ENCODE results near the gene ZBTB7B. TPM values are rescaled to one million over a fixed set of nuclear protein-coding genes. Genes with fewer than 3 reads are reported as not detected.

ZBTB7B gene
- total and polyA plus RNA-seq, 9 of the 15 experiments (the other 6 are each of a cell fraction or from before 2014, with no cell fraction given), result 0.04 to 46.5 (median 15.2) TPM

- TF ChIP-seq CTCF (IDR thresholded peaks at IDR 0.05 in 2 of 3, conservative IDR thresholded peaks at IDR 0.05 in 1 of 3; ENCODE audit: insufficient read depth in 2 of 3, low read depth in 1 of 3, low read length in 3 of 3) (peak in 1 of 3 experiments; percentile 18; a peak in 3 of 6 replicates), ZNF586 (CRISPR knock-in tag; conservative IDR thresholded peaks at IDR 0.05) (0 out of 2 replicates have a peak, but pooled peaks have one; percentile 10), ZKSCAN8 (CRISPR knock-in tag; IDR thresholded peaks at IDR 0.05) (no peak), MGA (IDR thresholded peaks at IDR 0.05) (peak; percentile 69; the same call in 1 of the 2 replicates), HLTF (IDR thresholded peaks at IDR 0.05) (peak; percentile 73; the same call in 1 of the 2 replicates), TAF1 (IDR thresholded peaks at IDR 0.05; ENCODE audit: control insufficient read depth, extremely low read depth, insufficient read depth, low read length, severe bottlenecking) (peak; percentile 89), POLR2AphosphoS2 (IDR thresholded peaks at IDR 0.05; ENCODE audit: low read length) (peak; percentile 68; the same call in 1 of the 2 replicates), IRF1 (CRISPR knock-in tag; IDR thresholded peaks at IDR 0.05; ENCODE audit: borderline replicate concordance) (no peak), TFAP4 (CRISPR knock-in tag; IDR thresholded peaks at IDR 0.05; ENCODE audit: borderline replicate concordance) (peak; percentile 80), ZNF583 (CRISPR knock-in tag; IDR thresholded peaks at IDR 0.05) (no peak), HDAC3 (IDR thresholded peaks at IDR 0.05; ENCODE audit: borderline replicate concordance, partially characterized antibody) (peak; percentile 98)
Measured at GRCh38 chr1:155000726-155001424, 1.7 kb upstream of the ZBTB7B start (continued).

Data from K562 (cell line).